ENCODE results near the gene DES.
"Not testable (repeated sequence)": the region's sequence is repeated elsewhere in the genome, so short reads cannot be mapped to it uniquely, and the experiment has no call there.

The DES gene

DNA sequence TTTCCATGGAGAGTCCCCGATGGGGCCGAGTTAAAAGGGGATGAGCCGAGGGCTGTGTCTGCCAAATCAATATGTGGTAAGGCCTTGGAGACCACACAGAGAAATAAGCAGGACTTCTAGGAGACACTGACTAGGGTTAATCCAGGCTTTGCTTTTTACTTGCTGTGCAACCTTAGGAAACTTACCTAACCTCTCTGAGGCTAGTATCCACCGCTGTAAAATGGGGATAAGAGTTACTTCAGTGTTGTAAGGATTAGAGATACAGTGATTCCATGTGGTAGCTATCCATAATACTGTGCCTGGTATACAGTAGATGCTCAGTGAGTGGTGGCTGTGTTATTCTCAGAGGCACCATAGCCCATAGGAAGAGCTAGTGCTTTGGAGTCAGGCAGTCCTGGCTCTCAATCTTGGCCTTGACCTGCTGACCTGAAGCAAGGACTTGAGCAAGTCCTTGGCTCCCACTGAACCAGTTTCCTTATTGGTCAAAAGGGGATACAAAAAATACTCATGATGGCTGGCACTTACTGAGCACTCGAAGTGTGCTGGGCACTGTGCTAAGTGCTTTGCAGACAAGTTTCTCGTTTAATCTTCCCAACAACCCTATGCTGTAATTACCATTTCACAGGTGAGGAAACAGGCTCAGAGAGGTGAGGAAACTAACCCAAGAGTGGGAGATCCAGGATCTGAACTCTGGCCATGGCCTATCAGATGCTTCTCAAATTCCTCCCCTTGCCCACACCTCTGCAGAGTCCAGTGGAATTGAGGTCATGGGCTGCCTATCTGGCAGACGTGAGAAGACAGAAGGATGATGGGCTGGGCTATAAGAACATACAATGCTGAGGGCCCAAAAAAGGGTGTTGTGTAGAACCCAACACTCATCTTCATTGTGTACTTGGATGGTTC is 12.0 kb upstream of the DES start:
- no peaks in the 10 kb centered on the region for H3K9me3 ChIP-seq (ENCODE audit: control insufficient read depth, insufficient read depth, low read length)
- H3K9ac ChIP-seq (ENCODE audit: low read depth, low read length), result no peak overlapping the region
- H3K4me1 ChIP-seq (ENCODE audit: insufficient read depth, low read length), result peaks cover 12% of the 10 kb centered on the region
- no peaks in the 10 kb centered on the region for H3K36me3 ChIP-seq (ENCODE audit: insufficient read depth, low read length)

- H3K4me1 ChIP-seq (ENCODE audit: insufficient read depth, low read length), result peaks cover 12% of the 10 kb centered on the region
- no peaks in the 10 kb centered on the region for H3K36me3 ChIP-seq (ENCODE audit: insufficient read depth, low read length)
- no peak overlapping the region for H3K9ac ChIP-seq (ENCODE audit: low read depth, low read length)
- no peaks in the 10 kb centered on the region for H3K9me3 ChIP-seq (ENCODE audit: control insufficient read depth, insufficient read depth, low read length)
Observed at GRCh38 chr2:219406861-219407230, 11.3 kb upstream of the DES start.

GRCh38 chr2:219407343-219407742 is 10.8 kb upstream of the DES start:
- H3K36me3 ChIP-seq (ENCODE audit: insufficient read depth, low read length); H3K4me1 ChIP-seq (ENCODE audit: insufficient read depth, low read length); H3K9me3 ChIP-seq (ENCODE audit: control insufficient read depth, insufficient read depth, low read length); H3K9ac ChIP-seq (ENCODE audit: low read depth, low read length): not testable (repeated sequence)

- Histone ChIP-seq H3K4me1 (ENCODE audit: insufficient read depth, low read length) (peaks cover 5% of the 10 kb centered on the region), H3K9me3 (ENCODE audit: control insufficient read depth, insufficient read depth, low read length) (no peaks in the 10 kb centered on the region), H3K36me3 (ENCODE audit: insufficient read depth, low read length) (no peaks in the 10 kb centered on the region), H3K9ac (ENCODE audit: low read depth, low read length) (no peak overlapping the region)
Observed at GRCh38 chr2:219408204-219408603, 10.0 kb upstream of the DES start.

GRCh38 chr2:219408631-219409030 is 9.5 kb upstream of the DES start:
- Histone ChIP-seq H3K9me3 (ENCODE audit: control insufficient read depth, insufficient read depth, low read length) (no peaks in the 10 kb centered on the region), H3K9ac (ENCODE audit: low read depth, low read length) (no peak overlapping the region), H3K36me3 (ENCODE audit: insufficient read depth, low read length) (no peaks in the 10 kb centered on the region), H3K4me1 (ENCODE audit: insufficient read depth, low read length) (peaks cover 5% of the 10 kb centered on the region)

DNA sequence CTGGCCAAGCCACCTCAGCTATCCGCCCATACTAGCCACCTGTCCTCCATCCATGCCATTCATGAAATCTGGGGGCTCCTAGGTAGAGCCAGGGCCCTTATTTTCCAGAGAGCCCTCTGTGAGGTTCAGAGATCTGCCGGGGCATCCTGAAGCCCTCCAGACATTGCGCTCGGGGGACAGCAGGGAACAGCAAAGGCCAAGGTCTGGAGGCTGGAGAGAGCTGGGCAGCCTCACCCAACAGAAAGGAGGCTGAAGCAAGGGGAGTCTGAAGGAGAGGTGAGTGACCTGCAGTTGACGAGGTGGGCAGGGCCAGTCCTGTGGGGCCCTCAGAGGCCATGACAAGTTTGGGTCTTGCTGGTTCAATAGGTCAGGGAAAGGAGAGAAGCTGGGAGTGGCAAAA is 8.6 kb upstream of the DES start:
- H3K9ac ChIP-seq (ENCODE audit: low read depth, low read length), result no peak overlapping the region
- no peaks in the 10 kb centered on the region for H3K36me3 ChIP-seq (ENCODE audit: insufficient read depth, low read length)
- peaks cover 5% of the 10 kb centered on the region for H3K4me1 ChIP-seq (ENCODE audit: insufficient read depth, low read length)
- no peaks in the 10 kb centered on the region for H3K9me3 ChIP-seq (ENCODE audit: control insufficient read depth, insufficient read depth, low read length)

- Histone ChIP-seq H3K4me1 (ENCODE audit: insufficient read depth, low read length) (peaks cover under 1% of the 10 kb centered on the region), H3K36me3 (ENCODE audit: insufficient read depth, low read length) (no peaks in the 10 kb centered on the region), H3K9ac (ENCODE audit: low read depth, low read length) (no peak overlapping the region), H3K9me3 (ENCODE audit: control insufficient read depth, insufficient read depth, low read length) (no peaks in the 10 kb centered on the region)
Observed at GRCh38 chr2:219410390-219410789, 7.8 kb upstream of the DES start.

- no peak overlapping the region for H3K9ac ChIP-seq (ENCODE audit: low read depth, low read length)
- no peaks in the 10 kb centered on the region for H3K36me3 ChIP-seq (ENCODE audit: insufficient read depth, low read length)
- H3K4me1 ChIP-seq (ENCODE audit: insufficient read depth, low read length), result peaks cover 14% of the 10 kb centered on the region
- no peaks in the 10 kb centered on the region for H3K9me3 ChIP-seq (ENCODE audit: control insufficient read depth, insufficient read depth, low read length)
Observed at GRCh38 chr2:219414857-219415256, 3.3 kb upstream of the DES start.

GRCh38 chr2:219415580-219416234 is 2.5 kb upstream of the DES start:
- Histone ChIP-seq H3K36me3 (ENCODE audit: insufficient read depth, low read length) (no peaks in the 10 kb centered on the region), H3K9me3 (ENCODE audit: control insufficient read depth, insufficient read depth, low read length) (no peaks in the 10 kb centered on the region), H3K4me1 (ENCODE audit: insufficient read depth, low read length) (peaks cover 19% of the 10 kb centered on the region), H3K9ac (ENCODE audit: low read depth, low read length) (no peak overlapping the region)

DNA sequence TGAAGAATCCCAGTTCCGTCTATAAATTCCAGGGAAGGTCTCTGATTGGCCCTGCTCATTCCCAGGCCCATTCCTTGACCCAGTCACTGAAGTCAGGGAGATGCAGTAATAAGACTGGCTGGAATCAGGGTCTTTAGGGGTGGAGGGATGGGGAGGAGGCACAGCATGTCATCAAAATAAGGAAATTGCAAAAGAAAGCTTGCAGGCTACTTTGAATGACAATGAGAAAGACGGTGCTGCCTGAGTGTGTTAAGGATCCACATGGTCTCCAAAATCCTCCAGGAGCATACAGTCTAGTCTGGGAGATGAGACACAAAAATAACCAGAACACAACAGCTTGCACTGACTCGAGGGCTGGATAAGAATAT is 2.0 kb upstream of the DES start:
- H3K9me3 ChIP-seq (ENCODE audit: control insufficient read depth, insufficient read depth, low read length), result no peaks in the 10 kb centered on the region
- no peak overlapping the region for H3K9ac ChIP-seq (ENCODE audit: low read depth, low read length)
- H3K36me3 ChIP-seq (ENCODE audit: insufficient read depth, low read length), result no peaks in the 10 kb centered on the region
- peaks cover 19% of the 10 kb centered on the region for H3K4me1 ChIP-seq (ENCODE audit: insufficient read depth, low read length)

DNA sequence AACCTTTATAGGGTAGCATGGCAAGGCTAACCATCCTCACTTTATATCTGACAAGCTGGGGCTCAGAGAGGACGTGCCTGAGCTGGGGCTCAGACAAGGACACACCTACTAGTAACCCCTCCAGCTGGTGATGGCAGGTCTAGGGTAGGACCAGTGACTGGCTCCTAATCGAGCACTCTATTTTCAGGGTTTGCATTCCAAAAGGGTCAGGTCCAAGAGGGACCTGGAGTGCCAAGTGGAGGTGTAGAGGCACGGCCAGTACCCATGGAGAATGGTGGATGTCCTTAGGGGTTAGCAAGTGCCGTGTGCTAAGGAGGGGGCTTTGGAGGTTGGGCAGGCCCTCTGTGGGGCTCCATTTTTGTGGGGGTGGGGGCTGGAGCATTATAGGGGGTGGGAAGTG is 1.2 kb upstream of the DES start:
- Histone ChIP-seq H3K9me3 (ENCODE audit: control insufficient read depth, insufficient read depth, low read length) (no peaks in the 10 kb centered on the region), H3K36me3 (ENCODE audit: insufficient read depth, low read length) (no peaks in the 10 kb centered on the region), H3K4me1 (ENCODE audit: insufficient read depth, low read length) (peaks cover 19% of the 10 kb centered on the region), H3K9ac (ENCODE audit: low read depth, low read length) (no peak overlapping the region)

GRCh38 chr2:219417374-219417773 is 803 bp upstream of the DES start:
- Histone ChIP-seq H3K36me3 (ENCODE audit: insufficient read depth, low read length) (no peaks in the 10 kb centered on the region), H3K4me1 (ENCODE audit: insufficient read depth, low read length) (peaks cover 19% of the 10 kb centered on the region), H3K9me3 (ENCODE audit: control insufficient read depth, insufficient read depth, low read length) (no peaks in the 10 kb centered on the region), H3K9ac (ENCODE audit: low read depth, low read length) (no peak overlapping the region)

DNA sequence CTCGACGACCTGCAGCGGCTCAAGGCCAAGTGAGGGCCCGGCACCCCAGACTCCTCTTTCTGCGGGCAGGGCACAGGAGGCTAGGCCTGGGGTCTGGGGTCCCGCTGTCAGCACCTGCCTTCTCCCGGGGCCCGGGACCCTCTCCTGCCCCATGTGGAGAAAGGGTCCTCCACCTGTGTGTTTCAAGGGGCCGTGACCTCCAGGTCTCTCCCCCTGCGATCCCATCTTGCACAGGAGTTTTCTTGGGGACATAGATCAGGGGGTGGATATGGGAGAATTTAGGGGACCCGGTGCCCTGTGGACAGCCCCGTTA is 791 bp downstream of the DES start:
- H3K9ac ChIP-seq (ENCODE audit: low read depth, low read length), result no peak overlapping the region
- H3K9me3 ChIP-seq (ENCODE audit: control insufficient read depth, insufficient read depth, low read length), result no peaks in the 10 kb centered on the region
- H3K4me1 ChIP-seq (ENCODE audit: insufficient read depth, low read length), result peaks cover 19% of the 10 kb centered on the region
- H3K36me3 ChIP-seq (ENCODE audit: insufficient read depth, low read length), result no peaks in the 10 kb centered on the region

GRCh38 chr2:219419331-219420197 is 1.4 kb downstream of the DES start:
- H3K9me3 ChIP-seq (ENCODE audit: control insufficient read depth, insufficient read depth, low read length), result no peaks in the 10 kb centered on the region
- H3K4me1 ChIP-seq (ENCODE audit: insufficient read depth, low read length), result peaks cover 19% of the 10 kb centered on the region
- H3K36me3 ChIP-seq (ENCODE audit: insufficient read depth, low read length), result no peaks in the 10 kb centered on the region
- no peak overlapping the region for H3K9ac ChIP-seq (ENCODE audit: low read depth, low read length)

GRCh38 chr2:219420687-219421086 is 2.5 kb downstream of the DES start:
- H3K36me3 ChIP-seq (ENCODE audit: insufficient read depth, low read length), result no peaks in the 10 kb centered on the region
- H3K9ac ChIP-seq (ENCODE audit: low read depth, low read length), result no peak overlapping the region
- peaks cover 19% of the 10 kb centered on the region for H3K4me1 ChIP-seq (ENCODE audit: insufficient read depth, low read length)
- H3K9me3 ChIP-seq (ENCODE audit: control insufficient read depth, insufficient read depth, low read length), result no peaks in the 10 kb centered on the region

Measured in ES-I3 (cell line).